Osteocyte (in vitro differentiated cells): ENCODE data around the gene RIMKLA. TPM values are rescaled to one million over a fixed set of nuclear protein-coding genes. Genes with fewer than 3 reads are reported as not detected.

ENCODE experiments used
- DNase-seq: peaks from one replicate; pipeline ENCODE4 v3.0.0; 2021; ENCODE audit warnings: mixed read lengths; ENCODE audit not compliant: unreplicated experiment; ENCODE audit errors: extremely low spot score
- H3K27ac Mint-ChIP-seq: one replicate; pipeline ENCODE4 v1.8.0; 2021; ENCODE audit warnings: mild to moderate bottlenecking, mixed read lengths; ENCODE audit not compliant: unreplicated experiment
- H3K27me3 Mint-ChIP-seq: one replicate; pipeline ENCODE4 v1.8.0; 2021; ENCODE audit warnings: mixed read lengths; ENCODE audit not compliant: unreplicated experiment
- H3K36me3 Mint-ChIP-seq: one replicate; pipeline ENCODE4 v1.8.0; 2021; ENCODE audit warnings: mixed read lengths; ENCODE audit not compliant: unreplicated experiment
- H3K4me1 Mint-ChIP-seq: one replicate; pipeline ENCODE4 v1.8.0; 2021; ENCODE audit warnings: mixed read lengths; ENCODE audit not compliant: unreplicated experiment
- H3K4me3 Mint-ChIP-seq: one replicate; pipeline ENCODE4 v1.8.0; 2021; ENCODE audit warnings: mild to moderate bottlenecking, moderate library complexity, mixed read lengths; ENCODE audit not compliant: unreplicated experiment
- H3K9me3 Mint-ChIP-seq: one replicate; pipeline ENCODE4 v1.8.0; 2021; ENCODE audit warnings: mixed read lengths; ENCODE audit not compliant: unreplicated experiment
- CTCF ChIP-seq: fragments of 200-600 bp; sonication (generic); IDR thresholded peaks from 2 replicates; pipeline ENCODE4 v1.5.0; 2021; ENCODE audit warnings: antibody characterized with exemption, mild to moderate bottlenecking, moderate library complexity
- total RNA-seq: library from RNA; stranded (reverse); gene quantifications from 2 replicates; pipeline ENCODE4 v1.2.1, GENCODE V29; 2021

The RIMKLA gene
- total RNA-seq, 1 donor from 2014 or later = not detected

- no peak overlapping the region for H3K27ac Mint-ChIP-seq
- H3K27me3 Mint-ChIP-seq = peaks cover 34% of the 10 kb centered on the region
- no peak for DNase-seq
- H3K4me1 Mint-ChIP-seq = no peaks in the 10 kb centered on the region
- no peaks in the 10 kb centered on the region for H3K9me3 Mint-ChIP-seq
- no peaks in the 10 kb centered on the region for H3K36me3 Mint-ChIP-seq
- no peak overlapping the region for H3K4me3 Mint-ChIP-seq
- TF ChIP-seq CTCF = no peak
Measured at GRCh38 chr1:42420911-42421585, 40.5 kb downstream of the RIMKLA start.

- no peak for DNase-seq
- no peak for TF ChIP-seq CTCF
- no peaks in the 10 kb centered on the region for H3K36me3 Mint-ChIP-seq
- H3K27me3 Mint-ChIP-seq = peaks cover 30% of the 10 kb centered on the region
- no peaks in the 10 kb centered on the region for H3K4me1 Mint-ChIP-seq
- no peaks in the 10 kb centered on the region for H3K9me3 Mint-ChIP-seq
- H3K4me3 Mint-ChIP-seq = no peak overlapping the region
- no peak overlapping the region for H3K27ac Mint-ChIP-seq
Measured at GRCh38 chr1:42422737-42423136, 42.1 kb downstream of the RIMKLA start.

- Mint-ChIP-seq H3K4me3 (no peak overlapping the region), H3K9me3 (no peaks in the 10 kb centered on the region), H3K27ac (no peak overlapping the region), H3K36me3 (no peaks in the 10 kb centered on the region), H3K27me3 (peaks cover 30% of the 10 kb centered on the region), H3K4me1 (no peaks in the 10 kb centered on the region)
- no peak for DNase-seq
- no peak for TF ChIP-seq CTCF
Measured at GRCh38 chr1:42423681-42424080, 43.1 kb downstream of the RIMKLA start.

GRCh38 chr1:42424201-42424600, 43.6 kb downstream of the RIMKLA start:
- H3K36me3 Mint-ChIP-seq = no peaks in the 10 kb centered on the region
- H3K4me1 Mint-ChIP-seq = no peaks in the 10 kb centered on the region
- peaks cover 32% of the 10 kb centered on the region for H3K27me3 Mint-ChIP-seq
- DNase-seq = no peak
- TF ChIP-seq CTCF = no peak
- no peak overlapping the region for H3K27ac Mint-ChIP-seq
- no peak overlapping the region for H3K4me3 Mint-ChIP-seq
- H3K9me3 Mint-ChIP-seq = no peaks in the 10 kb centered on the region

- Mint-ChIP-seq H3K4me3 (no peak overlapping the region), H3K9me3 (no peaks in the 10 kb centered on the region), H3K27ac (no peak overlapping the region), H3K36me3 (no peaks in the 10 kb centered on the region), H3K27me3 (peaks cover 23% of the 10 kb centered on the region), H3K4me1 (no peaks in the 10 kb centered on the region)
- no peak for DNase-seq
- no peak for TF ChIP-seq CTCF
Measured at GRCh38 chr1:42427240-42427639, 46.6 kb downstream of the RIMKLA start.
